Left colon (tissue), 2 donors: ENCODE results near the gene CMYA5. TPM values are rescaled to one million over a fixed set of nuclear protein-coding genes. Genes with fewer than 3 reads are reported as not detected.

Source experiments
- ATAC-seq: fragments of 200-7000 bp; cut with Tn5 transposase; one replicate; pipeline ENCODE4 v1.9.1; 2020; ENCODE audit warnings: mild to moderate bottlenecking, moderate library complexity
- DNase-seq, 2 donors: peaks; one replicate each; pipeline ENCODE4 v3.0.0-alpha.2; 2020
- intact Hi-C, 2 donors: fragments of 100-400 bp; cut with DNase I in 1 of 2; cut with micrococcal nuclease in 1 of 2; formaldehyde crosslinking; loops; one replicate each; pipeline versions ENCODE4 v1.11.2 to v1.14.0; 2022; cut with DNase I, micrococcal nuclease
- total RNA-seq, 2 donors: library from RNA; stranded (reverse); fragmentation: NEBNext Ultra II Directional; extraction: Animal tissue kit (Norgen Biotek cat#: 25700); gene quantifications; one replicate each; pipeline ENCODE4 v1.2.1, GENCODE V29; 2021
- donor health status: DM: no; HTN: no; CAD: no.
- donor health status: DM: yes; HTN: yes; CAD: no.

The CMYA5 gene
- total RNA-seq, 2 donors from 2014 or later, result 0.31 to 0.70 TPM

- DNase-seq, result no peak
- intact Hi-C loops, result no loop called here
- no peak for ATAC-seq
These were observed 154.1 kb downstream of the CMYA5 start for GRCh38 chr5:79843450-79844388.

GRCh38 chr5:79844571-79844970 lies 154.9 kb downstream of the CMYA5 start:
- ATAC-seq (no peak), DNase-seq (no peak)
- intact Hi-C loops, result no loop called here

GRCh38 chr5:79845448-79846197 lies 156.0 kb downstream of the CMYA5 start:
- intact Hi-C loops, result no loop called here
- DNase-seq, result no peak

GRCh38 chr5:79846198-79846521 lies 156.5 kb downstream of the CMYA5 start:
- intact Hi-C loops, result no loop called here
- DNase-seq (no peak), ATAC-seq (no peak)

More at GRCh38 chr5:79845448-79846197, 156.0 kb downstream of the CMYA5 start:
- ATAC-seq, result no peak

- no peak for ATAC-seq
- DNase-seq, result no peak
- intact Hi-C loops, result no loop called here
These were observed 157.9 kb downstream of the CMYA5 start for GRCh38 chr5:79847561-79847960.

GRCh38 chr5:79849061-79849460 lies 159.4 kb downstream of the CMYA5 start:
- DNase-seq (no peak), ATAC-seq (no peak)
- intact Hi-C loops, result no loop called here

Other genes starting within 250 kb of the CMYA5 start
- gene HOMER1, start 175.7 kb upstream of the CMYA5 start, total RNA-seq, result 1 to 10 TPM; 2.9 to 3.1 TPM
- 10 to 100 TPM; 60.3 to 67.6 TPM for gene TENT2, start 77.4 kb upstream of the CMYA5 start, total RNA-seq